ENCODE results near the gene GSTA3.
"Not testable (repeated sequence)": the region's sequence is repeated elsewhere in the genome, so short reads cannot be mapped to it uniquely, and the experiment has no call there.

The GSTA3 gene

DNA sequence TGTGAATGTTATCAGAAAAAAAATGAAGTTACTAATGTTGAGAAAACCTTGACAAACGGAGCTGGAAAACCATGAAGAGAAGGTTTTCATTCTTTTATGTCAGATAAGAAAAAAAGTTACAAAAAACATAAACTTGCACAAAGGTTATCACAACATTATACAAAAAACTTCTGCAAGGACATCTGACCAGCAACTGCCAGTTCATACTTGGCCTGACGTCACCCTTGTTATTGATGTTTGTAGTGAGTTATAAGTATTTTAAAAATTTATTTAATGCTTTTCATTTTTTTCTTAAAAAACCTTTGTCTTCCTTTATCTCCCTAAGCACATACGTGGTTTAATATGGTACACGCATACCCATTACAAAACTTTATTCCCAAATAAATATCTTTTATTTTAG is 16.3 kb downstream of the GSTA3 start:
- no peak for TF ChIP-seq ZNF274 (IDR thresholded peaks at IDR 0.05; ENCODE audit: low read depth, low read length)
- no peak overlapping the region for H3K4me3 ChIP-seq (ENCODE audit: low read length)

DNA sequence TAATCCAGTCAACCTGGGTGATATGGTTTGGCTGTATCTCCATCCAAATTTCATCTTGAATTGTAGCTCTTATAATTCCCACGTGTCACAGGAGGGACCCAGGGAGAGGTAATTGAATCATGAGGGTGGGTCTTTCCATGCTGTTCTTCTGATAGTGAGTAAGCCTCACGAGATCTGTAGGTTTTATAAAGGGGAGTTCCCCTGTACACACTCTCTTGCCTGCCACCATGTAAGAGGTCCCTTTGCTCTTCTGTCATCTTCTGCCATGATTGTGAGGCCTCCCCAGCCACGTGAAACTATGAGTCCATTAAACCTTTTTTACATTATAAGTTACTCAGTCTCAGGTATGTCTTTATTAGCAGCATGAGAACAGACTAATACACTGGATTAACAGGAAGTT is 19.5 kb downstream of the GSTA3 start:
- TF ChIP-seq ZNF274 (IDR thresholded peaks at IDR 0.05; ENCODE audit: low read depth, low read length), result no peak
- H3K4me3 ChIP-seq (ENCODE audit: low read length), result no peak overlapping the region

DNA sequence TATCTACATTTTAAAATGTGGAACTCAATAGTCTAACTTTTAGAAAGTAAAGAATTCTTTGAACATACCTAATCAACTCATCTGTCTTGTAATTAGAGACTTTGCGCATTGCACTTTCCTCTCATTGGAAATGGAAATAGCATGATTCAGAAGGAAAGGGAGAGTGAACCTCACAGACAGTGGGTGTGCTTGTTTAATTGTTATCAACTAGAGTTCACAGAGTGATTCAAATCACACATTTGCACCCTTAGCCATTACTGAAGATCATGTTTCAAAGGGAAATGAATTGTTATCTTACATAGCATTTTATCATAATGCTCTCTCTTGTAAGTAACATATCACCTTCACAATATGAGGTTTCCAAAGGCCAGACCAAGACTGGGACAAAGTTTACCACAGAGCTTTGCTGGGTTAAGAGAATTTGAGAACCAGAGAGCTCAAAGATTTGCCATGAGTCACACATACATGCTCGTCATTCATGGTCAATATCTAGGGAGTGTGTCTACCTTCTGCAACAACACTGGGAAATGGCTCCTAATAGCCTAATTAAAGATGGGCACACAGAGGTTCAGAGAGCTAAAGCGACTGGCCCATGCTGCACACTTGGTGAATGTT is 21.5 kb downstream of the GSTA3 start:
- no peak overlapping the region for H3K4me3 ChIP-seq (ENCODE audit: low read length)
- TF ChIP-seq ZNF274 (IDR thresholded peaks at IDR 0.05; ENCODE audit: low read depth, low read length), result no peak

DNA sequence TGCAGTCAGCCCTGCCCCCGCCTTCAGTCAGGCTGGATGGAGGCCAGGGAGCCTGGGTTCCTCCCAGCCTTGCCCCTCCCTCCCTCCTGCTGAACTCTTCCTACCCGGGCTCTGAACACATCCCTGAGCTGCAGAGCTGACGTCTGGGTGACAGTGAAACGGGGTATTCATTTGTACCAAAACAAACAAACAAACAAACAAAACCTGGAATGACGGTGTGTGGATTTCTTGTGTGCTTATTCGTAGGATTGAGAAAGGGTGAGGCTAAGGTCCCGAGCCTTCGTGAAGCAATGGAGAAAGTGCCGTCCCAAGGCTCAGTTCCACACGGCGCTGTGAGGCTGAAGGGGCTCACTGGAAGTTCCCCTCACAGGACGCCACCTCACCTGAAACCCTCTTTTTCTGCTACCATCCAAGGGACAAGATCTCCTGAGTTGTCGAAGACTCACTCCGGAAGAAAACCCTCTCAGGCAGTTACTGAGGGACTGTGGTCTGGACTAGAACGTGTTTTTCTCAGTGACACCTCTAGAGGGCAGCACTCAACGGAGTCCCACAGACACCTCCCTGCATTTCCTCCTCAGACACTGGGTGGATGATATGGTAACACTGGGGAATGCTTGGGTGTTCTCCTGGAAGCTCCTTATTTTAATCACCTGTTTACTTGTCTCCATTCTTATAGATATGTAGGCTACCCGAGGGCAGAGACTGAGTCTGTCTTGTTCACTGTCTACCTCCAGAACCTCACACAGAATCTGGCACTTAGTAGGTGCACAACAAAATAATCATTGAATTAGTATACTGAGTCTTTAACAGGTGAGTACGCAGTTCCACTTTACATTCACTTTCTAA is 27.3 kb downstream of the GSTA3 start:
- TF ChIP-seq ZNF274 (IDR thresholded peaks at IDR 0.05; ENCODE audit: low read depth, low read length), result no peak
- peak overlapping the region; percentile 61; the same call in 1 of the 2 replicates for H3K4me3 ChIP-seq (ENCODE audit: low read length)

DNA sequence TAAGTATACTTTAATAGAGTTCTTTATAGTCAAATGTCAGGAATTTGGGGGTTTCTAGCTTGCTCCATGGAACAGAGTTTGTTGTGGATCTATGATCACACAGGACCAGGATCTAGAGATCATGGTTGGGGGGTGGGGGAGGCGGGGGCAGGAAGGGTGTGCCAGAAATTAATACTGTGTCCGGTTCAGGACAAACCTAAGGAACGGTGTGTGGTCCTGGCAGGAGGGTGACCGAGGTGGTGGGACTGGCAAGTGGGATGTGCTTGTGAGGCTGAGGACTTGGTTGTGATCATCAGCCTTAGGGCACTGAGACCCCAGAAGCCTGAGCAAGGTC is 27.9 kb downstream of the GSTA3 start:
- H3K4me3 ChIP-seq (ENCODE audit: low read length), result no peak overlapping the region
- TF ChIP-seq ZNF274 (IDR thresholded peaks at IDR 0.05; ENCODE audit: low read depth, low read length), result no peak

DNA sequence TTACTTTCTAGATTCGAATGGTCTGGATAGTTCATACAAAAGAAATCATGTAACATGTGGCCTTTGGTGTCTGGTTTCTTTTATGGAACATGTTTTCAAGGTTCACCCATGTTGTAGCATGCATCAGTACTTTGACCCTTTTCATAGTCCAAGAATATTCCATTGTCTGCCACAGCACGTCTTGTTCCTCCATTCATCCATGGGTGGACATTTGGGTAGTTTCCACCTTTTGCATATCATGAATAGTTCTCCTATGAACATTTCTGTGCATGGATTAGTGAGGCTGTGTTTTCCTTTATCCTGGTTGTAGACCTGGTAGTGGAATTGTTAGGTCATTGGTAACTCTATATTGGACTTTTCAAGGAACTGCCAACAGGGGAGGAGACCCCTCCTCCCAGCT is 31.7 kb downstream of the GSTA3 start:
- TF ChIP-seq ZNF274 (IDR thresholded peaks at IDR 0.05; ENCODE audit: low read depth, low read length), result no peak

DNA sequence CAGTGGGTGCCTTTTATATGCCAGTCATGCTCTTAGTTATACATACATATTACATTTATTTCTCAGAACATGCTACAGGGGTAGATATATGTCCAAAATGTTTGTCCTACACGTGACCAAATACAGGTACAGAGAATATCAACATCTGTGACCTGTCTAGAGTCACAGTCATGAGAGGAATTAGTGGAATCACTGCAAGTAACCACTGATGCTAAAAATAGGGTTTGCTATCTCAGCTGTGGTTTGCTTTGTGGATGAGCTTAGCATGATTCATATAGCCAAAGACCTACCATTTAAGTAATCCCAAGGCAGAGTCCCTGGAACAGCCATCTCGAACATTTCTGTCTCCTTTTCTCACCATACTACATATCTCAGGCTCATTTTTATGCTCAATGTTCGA is 32.3 kb downstream of the GSTA3 start:
- TF ChIP-seq ZNF274 (IDR thresholded peaks at IDR 0.05; ENCODE audit: low read depth, low read length), result no peak
- H3K4me3 ChIP-seq (ENCODE audit: low read length), result no peak overlapping the region

More for the DNA sequence above, 31.7 kb downstream of the GSTA3 start:
- H3K4me3 ChIP-seq (ENCODE audit: low read length), result no peak overlapping the region

DNA sequence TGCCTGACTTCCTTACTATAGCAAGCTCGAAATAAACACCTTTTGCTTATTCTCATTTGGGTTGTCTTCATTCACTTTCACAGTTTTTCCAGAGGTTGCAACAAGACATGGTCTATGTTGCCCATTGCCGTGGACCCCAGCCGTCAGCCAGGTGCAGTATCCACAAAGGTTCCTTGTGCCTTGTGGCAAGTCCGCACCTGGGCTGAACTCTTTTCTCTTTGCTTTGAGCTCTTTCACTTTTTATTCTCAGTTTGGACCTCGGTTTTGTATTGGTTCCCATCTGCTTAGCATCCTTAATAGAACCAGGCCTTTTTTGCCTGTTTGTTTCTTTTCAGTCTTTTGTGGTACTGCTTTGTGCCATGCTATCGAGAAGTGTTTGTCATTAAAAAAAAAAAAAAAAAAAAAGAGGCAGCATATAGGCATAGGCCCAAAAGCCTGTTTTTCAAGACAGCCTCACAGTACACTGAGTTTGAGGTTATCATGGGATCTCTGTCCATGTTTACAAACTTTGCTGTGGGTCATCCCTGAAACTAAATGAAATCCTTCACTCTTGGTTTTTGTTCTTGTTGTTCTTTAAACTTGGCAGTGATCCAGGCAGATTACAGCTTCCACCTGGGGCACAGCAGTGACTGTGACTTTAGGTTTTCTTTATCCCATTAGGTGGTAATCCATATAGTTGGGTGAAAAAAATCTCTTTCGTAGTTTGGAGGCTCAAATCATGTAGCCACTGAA is 33.3 kb downstream of the GSTA3 start:
- H3K4me3 ChIP-seq (ENCODE audit: low read length), result no peak overlapping the region
- TF ChIP-seq ZNF274 (IDR thresholded peaks at IDR 0.05; ENCODE audit: low read depth, low read length), result no peak

DNA sequence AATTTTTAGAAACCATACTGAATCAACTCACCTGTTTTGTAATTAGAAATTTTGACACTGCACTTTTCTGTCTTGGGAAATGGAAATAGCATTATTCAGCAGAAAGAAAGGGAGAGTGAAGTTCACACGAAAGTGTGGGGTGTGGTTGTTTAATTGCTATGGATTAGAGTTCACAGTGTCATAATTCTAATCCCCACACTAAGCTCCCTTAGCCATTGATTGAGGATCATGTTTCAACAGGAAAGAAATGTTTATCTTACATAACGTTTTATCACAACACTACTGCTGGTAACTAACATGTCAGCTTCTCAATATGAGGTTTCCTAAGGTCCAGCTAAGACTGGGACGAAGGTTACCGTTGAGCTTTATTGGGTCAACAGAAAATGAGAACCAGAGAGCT is 37.5 kb downstream of the GSTA3 start:
- TF ChIP-seq ZNF274 (IDR thresholded peaks at IDR 0.05; ENCODE audit: low read depth, low read length), result no peak
- H3K4me3 ChIP-seq (ENCODE audit: low read length), result no peak overlapping the region

DNA sequence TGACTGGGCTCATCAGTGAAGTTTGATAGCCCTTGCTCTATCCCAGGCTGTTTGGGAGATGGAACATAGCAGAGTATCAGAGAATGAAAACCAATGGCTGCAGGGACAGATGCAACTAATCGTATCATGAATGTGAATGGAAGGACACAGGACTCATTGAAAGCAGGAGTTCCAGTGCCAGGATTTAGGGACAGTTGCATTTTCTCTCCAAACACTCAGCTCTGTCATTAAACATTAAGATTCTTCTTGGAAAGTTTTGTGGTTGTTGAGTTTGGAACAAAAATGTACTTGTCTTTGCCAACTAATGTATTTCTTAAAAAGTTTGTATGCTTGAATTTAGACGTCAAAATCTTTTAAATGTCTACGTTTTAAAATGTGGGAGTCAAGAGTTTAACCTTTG is 37.9 kb downstream of the GSTA3 start:
- no peak for TF ChIP-seq ZNF274 (IDR thresholded peaks at IDR 0.05; ENCODE audit: low read depth, low read length)
- H3K4me3 ChIP-seq (ENCODE audit: low read length), result no peak overlapping the region

DNA sequence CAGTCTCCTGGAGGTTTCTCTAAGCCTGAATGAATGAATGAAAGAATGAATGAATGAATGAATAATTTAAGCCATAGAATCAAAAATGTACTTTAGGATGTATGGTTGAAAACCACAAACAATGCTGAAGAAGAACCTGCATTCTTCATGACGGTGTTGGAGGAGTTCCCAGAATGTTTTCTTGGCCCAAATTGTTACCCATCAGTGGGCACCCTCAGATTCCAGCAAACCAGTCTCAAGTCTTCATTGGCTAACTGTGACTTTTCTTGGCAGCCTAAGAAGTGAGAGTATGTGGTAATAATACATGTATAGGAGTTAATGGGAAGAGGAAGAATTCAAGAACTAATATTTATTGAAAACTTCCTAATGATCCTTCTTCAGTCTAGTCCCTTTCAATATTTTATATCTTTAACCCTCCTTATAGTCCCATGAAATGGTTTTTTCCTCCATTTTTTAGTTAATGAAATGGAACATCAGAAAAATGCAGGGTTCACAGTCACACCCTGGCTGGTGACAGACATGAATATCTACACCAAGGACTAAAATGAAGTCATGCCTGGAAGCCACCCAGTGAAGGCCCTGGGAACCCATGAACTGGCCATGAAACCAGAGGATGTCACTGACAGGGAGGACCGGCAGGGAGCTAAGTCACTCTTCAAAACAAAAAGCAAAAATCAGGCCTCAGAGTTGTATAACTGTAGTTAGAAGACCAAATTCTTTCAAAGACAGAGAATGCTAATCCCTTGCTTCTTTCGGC is 39.0 kb downstream of the GSTA3 start:
- not testable (repeated sequence) for H3K4me3 ChIP-seq (ENCODE audit: low read length)

DNA sequence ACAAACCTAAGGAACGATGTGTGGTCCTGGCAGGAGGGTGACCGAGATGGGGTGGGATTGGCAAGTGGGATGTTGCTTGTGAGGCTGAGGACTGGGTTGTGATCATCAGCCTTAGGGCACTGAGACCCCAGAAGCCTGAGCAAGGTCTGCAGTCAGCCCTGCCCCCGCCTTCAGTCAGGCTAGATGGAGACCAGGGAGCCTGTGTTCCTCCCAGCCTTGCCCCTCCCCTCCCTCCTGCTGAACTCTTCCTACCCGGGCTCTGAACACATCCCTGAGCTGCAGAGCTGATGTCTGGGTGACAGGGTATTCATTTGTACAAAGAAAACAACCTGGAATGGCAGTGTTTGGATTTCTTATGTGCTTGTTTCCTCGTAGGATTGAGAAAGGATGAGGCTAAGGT is 40.6 kb downstream of the GSTA3 start:
- H3K4me3 ChIP-seq (ENCODE audit: low read length), result not testable (repeated sequence)

DNA sequence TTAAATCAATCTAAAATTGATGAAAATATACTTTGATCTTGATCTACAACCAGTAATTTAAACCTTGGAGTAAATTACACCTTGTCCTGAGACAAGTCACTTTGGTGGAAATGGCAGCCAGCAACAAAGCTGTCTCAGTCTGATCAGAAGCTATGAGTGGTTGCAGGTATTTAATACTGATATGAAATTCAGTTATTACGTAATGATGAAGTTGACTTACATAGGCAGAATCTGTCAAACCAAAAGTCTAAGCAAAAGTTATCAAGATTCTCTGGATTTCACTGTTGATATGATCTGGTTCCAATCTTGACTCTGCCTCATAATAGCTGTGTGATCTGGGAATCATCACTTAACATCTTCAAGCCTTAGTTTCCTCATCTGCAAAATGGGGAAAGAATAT is 41.3 kb downstream of the GSTA3 start:
- no peak for TF ChIP-seq ZNF274 (IDR thresholded peaks at IDR 0.05; ENCODE audit: low read depth, low read length)
- no peak overlapping the region for H3K4me3 ChIP-seq (ENCODE audit: low read length)

DNA sequence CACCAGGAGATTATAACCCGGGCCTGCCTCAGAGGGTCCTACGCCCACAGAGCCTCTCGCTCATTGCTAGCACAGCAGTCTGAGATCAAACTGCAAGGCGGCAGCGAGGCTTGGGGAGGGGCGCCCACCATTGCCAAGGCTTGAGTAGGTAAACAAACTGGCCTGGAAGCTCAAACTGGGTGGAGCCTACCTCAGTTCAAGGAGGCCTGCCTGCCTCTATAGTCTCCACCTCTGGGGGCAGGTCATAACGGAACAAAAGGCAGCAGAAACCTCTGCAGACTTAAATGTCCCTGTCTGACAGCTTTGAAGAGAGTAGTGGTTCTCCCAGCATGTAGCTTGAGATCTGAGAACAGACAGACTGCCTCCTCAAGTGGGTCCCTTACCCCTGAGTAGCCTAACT is 48.3 kb downstream of the GSTA3 start:
- H3K4me3 ChIP-seq (ENCODE audit: low read length), result not testable (repeated sequence)

DNA sequence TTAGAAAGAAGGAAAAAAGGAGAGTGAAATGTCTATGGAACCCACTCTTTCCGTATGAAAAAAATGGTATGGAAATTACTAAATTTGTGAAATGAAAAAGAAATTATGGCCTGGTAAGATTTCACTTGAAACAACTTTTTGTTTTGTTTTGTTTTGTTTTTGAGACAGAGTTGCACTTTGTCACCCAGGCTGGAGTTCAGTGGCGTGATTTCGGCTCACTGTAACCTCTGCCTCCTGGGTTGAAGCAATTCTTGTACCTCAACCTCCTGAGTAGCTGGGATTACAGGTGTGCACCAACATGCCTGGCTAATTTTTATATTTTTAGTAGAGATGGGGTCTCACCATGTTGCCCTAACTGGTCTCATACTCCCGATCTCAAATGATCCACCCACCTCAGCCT is 51.1 kb downstream of the GSTA3 start:
- TF ChIP-seq ZNF274 (IDR thresholded peaks at IDR 0.05; ENCODE audit: low read depth, low read length), result no peak
- H3K4me3 ChIP-seq (ENCODE audit: low read length), result no peak overlapping the region

DNA sequence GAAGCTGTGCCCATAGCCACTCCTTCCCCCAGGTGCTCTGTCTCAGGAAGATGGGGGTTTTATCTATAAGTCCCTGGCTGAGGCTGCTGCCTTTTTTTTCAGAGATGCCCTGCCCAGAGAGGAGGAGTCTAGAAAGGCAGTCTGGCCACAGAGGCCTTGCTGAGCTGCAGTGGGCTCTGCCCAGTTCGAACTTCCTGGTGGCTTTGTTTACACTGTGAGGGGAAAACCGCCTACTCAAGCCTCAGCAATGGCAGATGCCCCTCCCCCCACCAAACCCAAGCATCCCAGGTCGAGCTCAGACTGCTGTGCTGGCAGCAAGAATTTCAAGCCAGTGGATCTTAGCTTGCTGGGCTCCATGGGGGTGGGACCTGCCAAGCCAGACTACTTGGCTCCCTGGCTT is 53.4 kb downstream of the GSTA3 start:
- not testable (repeated sequence) for H3K4me3 ChIP-seq (ENCODE audit: low read length)

All from GM08714 (cell line).